Bone marrow (tissue), 2 donors: ENCODE measurements around the gene TMEM234.

ENCODE experiments used
- DNase-seq, 2 donors: peaks; one replicate each; lab custom pipeline; 2025; lab: John Stamatoyannopoulos, UW

Gene TMEM234

DNA sequence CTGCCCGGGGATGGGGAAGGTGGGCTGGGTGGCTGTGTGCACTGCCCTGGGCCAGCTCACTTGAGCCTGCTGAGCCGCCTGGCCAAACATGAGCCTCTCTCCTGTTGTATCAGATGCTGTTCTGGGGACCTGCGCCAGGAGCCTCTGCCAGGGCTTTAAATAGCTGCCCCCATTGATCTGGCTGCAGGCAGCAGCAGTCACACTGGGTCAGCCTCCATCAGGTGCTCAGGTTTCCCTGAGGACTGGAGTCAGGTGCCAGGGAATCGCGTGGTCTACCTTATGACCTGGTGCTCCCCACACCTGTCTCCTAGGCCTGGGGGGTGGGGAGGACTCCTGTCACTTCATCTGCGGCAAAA lies 22.5 kb downstream of the TMEM234 start:
- DNase-seq, result no peak

- no peak for DNase-seq
These were observed 23.0 kb downstream of the TMEM234 start for GRCh38 chr1:32199043-32199716.

DNA sequence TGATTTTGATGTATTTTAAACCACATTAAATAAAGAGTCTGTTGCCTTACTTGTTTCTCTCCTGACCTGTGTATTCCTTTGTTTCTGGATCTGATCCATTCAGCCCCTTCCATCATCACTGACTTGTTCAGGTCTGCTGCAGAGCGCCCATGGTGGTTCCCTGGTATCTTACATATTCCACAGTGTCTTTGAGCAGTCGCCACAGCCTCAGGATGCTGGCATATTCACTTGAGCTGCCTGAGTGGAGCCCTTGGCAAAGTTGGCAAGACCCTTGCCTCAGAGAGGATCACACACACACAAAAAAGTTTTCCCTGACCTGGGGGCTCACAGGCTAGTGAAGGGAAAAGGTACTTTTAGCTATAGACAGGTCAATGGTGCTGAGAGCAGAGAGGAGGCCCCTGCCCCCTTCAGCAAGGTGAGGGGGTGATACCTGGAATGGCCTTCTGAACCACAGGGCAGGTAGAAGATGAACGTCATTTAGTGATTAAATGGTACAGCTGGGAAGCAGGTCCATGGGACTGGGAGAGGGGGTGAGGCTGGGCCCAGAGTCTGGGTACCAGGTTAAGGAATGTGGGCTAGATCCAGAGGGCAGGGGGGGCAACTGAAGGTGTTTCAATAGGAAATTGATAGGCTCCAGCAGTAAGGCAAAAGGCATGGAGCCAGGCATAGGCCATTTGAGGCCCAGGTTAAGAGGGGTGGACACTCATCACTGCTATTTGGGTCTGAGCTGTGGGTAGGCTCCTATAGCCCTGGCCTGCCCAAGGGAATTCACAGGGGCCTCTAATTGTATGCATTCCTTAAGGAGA lies 23.7 kb downstream of the TMEM234 start:
- DNase-seq, result no peak

GRCh38 chr1:32197837-32198236 lies 24.3 kb downstream of the TMEM234 start:
- no peak for DNase-seq

GRCh38 chr1:32197074-32197473 lies 25.1 kb downstream of the TMEM234 start:
- DNase-seq, result no peak

DNA sequence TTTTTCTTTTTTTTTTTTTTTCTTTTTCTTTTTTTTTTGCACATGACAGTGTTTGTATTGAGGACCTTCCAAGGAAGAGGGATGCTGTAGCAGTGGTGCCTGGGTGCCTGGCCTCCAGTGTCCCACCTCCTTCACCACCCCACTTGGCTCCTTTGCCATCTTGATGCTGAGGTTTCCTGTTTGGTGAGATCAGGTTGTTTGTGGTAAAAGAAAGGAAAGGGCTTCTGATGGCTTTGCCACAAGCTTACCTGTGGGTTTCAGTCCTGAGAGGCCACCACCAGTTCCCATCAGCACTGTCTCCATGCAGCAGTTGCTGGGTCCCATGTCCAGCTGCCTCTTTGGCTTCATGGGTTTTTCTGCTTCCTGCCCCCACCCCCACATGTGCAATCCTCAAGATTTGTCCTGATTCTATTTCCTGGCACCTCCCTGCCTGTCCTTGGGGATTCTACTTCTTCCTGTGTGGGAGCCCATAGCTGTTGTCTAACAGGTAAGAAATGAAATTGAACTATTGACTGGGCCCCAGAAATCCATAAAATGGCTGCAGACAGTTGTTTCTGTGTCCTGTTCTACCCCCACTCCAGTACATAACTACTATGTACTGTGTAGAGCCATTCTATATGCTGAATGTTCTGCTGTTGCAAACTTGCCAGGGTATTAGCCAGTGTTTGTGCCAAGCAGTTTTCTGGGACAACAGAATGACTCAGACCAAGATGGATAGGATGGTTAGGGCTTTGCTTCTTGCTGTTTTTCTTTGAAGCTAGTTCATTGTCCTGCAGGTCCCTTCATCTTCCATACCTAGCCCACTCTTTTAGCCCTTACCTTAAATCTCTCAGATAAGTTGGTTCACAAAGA lies 26.0 kb downstream of the TMEM234 start:
- DNase-seq, result no peak

GRCh38 chr1:32195531-32195930 lies 26.6 kb downstream of the TMEM234 start:
- no peak for DNase-seq

GRCh38 chr1:32194984-32195383 lies 27.2 kb downstream of the TMEM234 start:
- DNase-seq, result no peak

GRCh38 chr1:32192220-32192948 lies 29.8 kb downstream of the TMEM234 start:
- DNase-seq, result no peak

- no peak for DNase-seq
These were observed 34.3 kb downstream of the TMEM234 start for GRCh38 chr1:32187850-32188249.

DNA sequence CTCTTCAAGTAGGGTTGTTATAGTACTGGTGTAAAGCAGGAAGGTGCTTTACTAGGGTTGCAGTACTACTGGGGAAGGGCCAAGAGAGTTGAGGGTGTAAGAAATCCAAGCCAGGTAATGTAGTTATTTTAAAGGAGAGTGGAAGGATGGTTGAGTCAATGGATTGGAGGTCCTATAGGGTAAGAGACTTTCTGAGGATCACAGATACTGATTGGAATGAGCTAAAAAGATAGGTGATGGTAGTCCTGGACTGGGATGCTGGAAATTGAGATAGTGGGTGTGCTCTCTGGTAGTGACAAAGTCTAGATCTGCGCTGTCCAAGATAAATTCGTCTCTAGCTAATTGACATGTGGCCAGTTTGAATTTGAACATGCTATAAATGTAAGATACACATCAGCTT lies 35.7 kb downstream of the TMEM234 start:
- no peak for DNase-seq

DNA sequence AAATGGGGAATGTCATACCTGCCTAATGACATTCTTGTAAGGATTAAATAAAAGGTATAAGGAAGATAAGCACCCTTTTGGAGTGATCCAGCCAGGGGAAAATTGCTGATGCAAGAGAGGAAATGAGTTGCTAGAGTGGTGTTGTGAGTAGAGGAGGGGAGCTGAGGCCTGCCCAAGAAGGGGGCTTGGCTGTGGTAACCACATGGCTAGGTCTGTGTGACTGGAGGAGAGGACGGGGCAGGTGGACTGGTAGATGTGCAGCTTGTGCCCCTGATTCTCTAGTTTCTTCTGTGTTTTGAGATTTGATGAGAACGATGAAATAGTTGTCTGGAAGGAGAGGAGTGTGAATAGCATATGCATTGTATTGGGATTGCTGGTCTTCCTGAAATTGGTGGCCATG lies 36.1 kb downstream of the TMEM234 start:
- DNase-seq, result no peak

DNA sequence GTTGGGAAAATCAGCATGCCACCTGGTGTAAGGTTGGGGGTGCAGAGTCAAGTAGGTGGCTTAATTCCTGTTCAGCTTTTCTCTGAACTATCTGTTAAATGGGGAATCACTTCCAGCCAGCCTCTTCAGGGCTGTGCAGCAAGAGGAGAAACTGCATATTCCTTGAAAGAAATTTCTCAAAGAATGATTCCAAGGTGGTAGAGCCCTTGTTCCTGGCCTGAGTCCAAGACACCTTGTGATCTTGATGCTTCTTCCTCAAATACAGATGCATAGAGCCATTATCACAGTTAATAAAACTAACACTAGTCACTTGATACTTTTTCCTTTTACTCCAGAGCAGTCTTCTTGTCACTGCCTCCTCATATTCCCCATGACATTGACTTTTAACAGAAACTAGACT lies 37.5 kb downstream of the TMEM234 start:
- DNase-seq, result no peak

DNA sequence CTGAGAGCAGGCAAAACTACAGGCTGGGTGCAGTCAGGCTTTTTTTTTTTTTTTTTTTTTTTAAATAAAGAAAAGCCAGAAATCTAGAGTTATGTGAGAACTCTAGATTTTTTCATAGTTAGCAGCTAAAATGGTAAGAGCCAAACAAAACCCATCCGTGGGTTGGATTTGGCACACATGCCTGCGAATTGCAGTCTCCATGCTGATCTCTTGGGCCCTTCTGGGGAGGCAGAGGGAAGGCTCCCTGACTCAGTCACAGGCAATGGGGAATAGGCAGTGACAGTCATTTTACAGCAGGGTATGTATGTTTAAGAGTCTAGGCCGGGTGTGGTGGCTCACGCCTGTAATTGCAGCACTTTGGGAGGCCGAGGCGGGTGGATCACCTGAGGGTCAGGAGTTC lies 40.1 kb downstream of the TMEM234 start:
- DNase-seq, result no peak

DNA sequence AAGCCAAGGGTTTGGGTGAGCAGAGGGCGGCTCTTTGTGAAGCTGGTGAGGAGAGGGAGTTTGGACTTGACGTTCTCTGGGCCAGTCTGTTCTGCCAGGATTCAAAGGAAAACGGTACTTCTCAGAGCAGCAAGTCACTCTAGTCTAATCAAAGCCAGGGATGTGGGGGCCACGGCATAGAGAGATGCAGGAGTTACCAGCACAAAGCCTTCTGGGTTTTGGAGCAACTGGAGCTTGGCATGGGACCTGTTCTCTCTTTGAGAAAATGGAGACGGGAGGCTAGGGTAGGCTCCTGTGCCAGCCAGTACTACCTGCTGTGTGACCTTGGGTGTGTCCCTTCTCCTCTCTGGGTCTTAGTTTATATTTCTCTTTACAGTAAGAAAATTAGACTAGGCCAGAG lies 40.6 kb downstream of the TMEM234 start:
- DNase-seq, result no peak

DNA sequence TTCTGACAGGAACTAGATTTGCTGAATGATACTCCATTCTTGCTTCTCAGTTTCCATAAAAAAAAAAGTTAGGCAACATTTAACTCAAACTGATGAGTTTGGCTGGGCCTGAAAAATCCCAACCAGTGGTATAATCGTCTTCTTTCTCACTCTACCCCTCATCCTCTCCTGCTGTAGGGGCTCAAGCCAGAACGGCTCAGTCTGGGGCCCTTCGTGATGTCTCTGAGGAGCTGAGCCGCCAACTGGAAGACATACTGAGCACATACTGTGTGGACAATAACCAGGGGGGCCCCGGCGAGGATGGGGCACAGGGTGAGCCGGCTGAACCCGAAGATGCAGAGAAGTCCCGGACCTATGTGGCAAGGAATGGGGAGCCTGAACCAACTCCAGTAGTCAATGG lies 41.1 kb downstream of the TMEM234 start:
- no peak for DNase-seq

GRCh38 chr1:32180186-32181060 lies 41.7 kb downstream of the TMEM234 start:
- peak in 1 of 2 donors; percentile 52 for DNase-seq

GRCh38 chr1:32179443-32180185 lies 42.5 kb downstream of the TMEM234 start, which contains the start of gene TXLNA:
Gene TXLNA, plus strand, starts transcription at chr1:32179675. Its CDS starts 671 bp downstream, at chr1:32180346.
- peak; percentile 77 to 99 for DNase-seq

DNA sequence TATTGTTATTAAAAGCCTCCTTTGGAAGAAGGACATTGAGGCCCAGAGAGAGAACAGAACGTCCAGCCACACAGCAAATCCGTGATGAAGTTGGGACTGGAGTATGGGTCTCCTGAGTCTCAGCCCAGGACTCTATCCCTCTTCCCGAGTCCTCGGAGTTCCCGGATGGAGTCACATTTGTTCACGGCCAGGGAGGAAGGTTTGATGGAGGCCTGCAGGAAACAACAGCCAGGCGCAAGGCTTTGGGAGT lies 43.0 kb downstream of the TMEM234 start:
- no peak for DNase-seq

GRCh38 chr1:32178380-32179192 lies 43.6 kb downstream of the TMEM234 start:
- DNase-seq, result no peak
